ENCODE data around the gene PPIF.

DNA sequence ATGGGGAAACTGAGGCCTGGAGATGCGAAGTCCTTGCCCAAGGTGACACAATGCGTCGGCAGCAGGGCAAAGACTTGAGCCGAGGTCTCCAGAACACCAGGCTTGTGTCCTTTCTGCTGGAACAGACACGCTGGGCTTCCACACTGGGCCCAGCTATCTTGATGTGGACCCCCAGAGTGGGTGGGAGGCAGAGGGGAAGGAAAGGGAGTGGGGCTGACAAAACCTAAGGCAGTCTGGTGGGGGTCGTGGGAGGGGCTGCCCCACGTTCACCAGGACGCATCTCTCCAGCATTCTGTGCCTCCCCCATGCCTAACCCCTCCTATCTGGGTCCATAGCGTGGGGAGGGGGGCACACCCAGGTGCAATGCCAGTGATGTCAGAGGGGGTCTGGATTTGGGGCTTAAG lies 38.1 kb downstream of the PPIF start:
- TF ChIP-seq GATA3 (IDR thresholded peaks at IDR 0.05; ENCODE audit: low read depth, low read length) = no peak
- TF ChIP-seq GATA2 (IDR thresholded peaks at IDR 0.05; ENCODE audit: low read depth, low read length) = no peak
